ENCODE results near the gene PRXL2A. TPM values are rescaled to one million over a fixed set of nuclear protein-coding genes. Genes with fewer than 3 reads are reported as not detected.

PRXL2A gene
- total RNA-seq, 2 experiments from 2014 or later = not detected

GRCh38 chr10:80455461-80456349, 47.4 kb downstream of the PRXL2A start:
- intact Hi-C loops (cut with micrococcal nuclease; ENCODE audit: unreplicated experiment) = loop anchor here (2.0 to 5.0 kb wide), 3 partner anchors 15 to 268 kb away; no protein-coding TSS in a partner anchor
- H3K4me1 ChIP-seq (ENCODE audit: insufficient read depth, low read length, poor library complexity, severe bottlenecking) = peaks cover 60% of the 10 kb centered on the region
- no peak overlapping the region for H2AFZ ChIP-seq (ENCODE audit: low read length)
- H3K9me2 ChIP-seq (ENCODE audit: insufficient read depth, low read length) = no peaks in the 10 kb centered on the region
- CTCF ChIA-PET (ENCODE audit: unreplicated experiment) = no interaction called here
- H4K20me1 ChIP-seq (ENCODE audit: insufficient read depth, low read length) = peaks cover 12% of the 10 kb centered on the region
- peaks cover 61% of the 10 kb centered on the region for H3K79me2 ChIP-seq (ENCODE audit: insufficient read depth, low read depth, low read length)
- H3K36me3 ChIP-seq (ENCODE audit: insufficient read depth, low read length) = no peaks in the 10 kb centered on the region
- POLR2A ChIA-PET = interaction anchor here (0.5 to 1.9 kb wide), 4 partner anchors 9 to 113 kb away, joined by 3 to 5 read pairs (median 3); no protein-coding TSS in a partner anchor
- no peaks in the 10 kb centered on the region for H3K9me3 ChIP-seq (ENCODE audit: low read length)
- TSS peak; percentile 52 for BruUV-seq (replicated peaks)
- peak overlapping the region; percentile 66 for H3K27ac ChIP-seq (ENCODE audit: low read depth, low read length, poor library complexity, severe bottlenecking)
- H3K4me2 ChIP-seq (ENCODE audit: low read length) = peak overlapping the region; percentile 79
- DNase-seq (ENCODE audit: low spot score) = no peak
- H3K4me3 ChIP-seq (ENCODE audit: low read depth, low read length, poor library complexity, severe bottlenecking) = peak overlapping the region; percentile 92
- TF ChIP-seq EZH2phosphoT487 (IDR thresholded peaks at IDR 0.05; ENCODE audit: borderline replicate concordance, low read depth, low read length) (no peak), CTCF (conservative IDR thresholded peaks at IDR 0.05; ENCODE audit: low read length) (no peak)

GRCh38 chr10:80457554-80458262, 49.4 kb downstream of the PRXL2A start:
- no peak overlapping the region for H3K4me3 ChIP-seq (ENCODE audit: low read depth, low read length, poor library complexity, severe bottlenecking)

More at GRCh38 chr10:80457554-80458262, 49.4 kb downstream of the PRXL2A start:
- Histone ChIP-seq H3K79me2 (ENCODE audit: insufficient read depth, low read depth, low read length) (peaks cover 81% of the 10 kb centered on the region), H3K4me1 (ENCODE audit: insufficient read depth, low read length, poor library complexity, severe bottlenecking) (peaks cover 80% of the 10 kb centered on the region), H4K20me1 (ENCODE audit: insufficient read depth, low read length) (peaks cover 12% of the 10 kb centered on the region), H3K9me2 (ENCODE audit: insufficient read depth, low read length) (no peaks in the 10 kb centered on the region), H3K9me3 (ENCODE audit: low read length) (no peaks in the 10 kb centered on the region), H2AFZ (ENCODE audit: low read length) (no peak overlapping the region), H3K27ac (ENCODE audit: low read depth, low read length, poor library complexity, severe bottlenecking) (peak overlapping the region; percentile 93), H3K4me2 (ENCODE audit: low read length) (peak overlapping the region; percentile 84; the same call in 1 of the 2 replicates), H3K36me3 (ENCODE audit: insufficient read depth, low read length) (no peaks in the 10 kb centered on the region)
- ChIA-PET POLR2A (interaction anchor here (1.1 kb wide), 2 partner anchors 13 to 14 kb away, joined by 3 read pairs; no protein-coding TSS in a partner anchor), CTCF (ENCODE audit: unreplicated experiment) (interaction anchor here (0.9 kb wide), 1 partner anchor 13 kb away, joined by 4 read pairs; no protein-coding TSS in a partner anchor)
- no peak for DNase-seq (ENCODE audit: low spot score)
- TF ChIP-seq CTCF (conservative IDR thresholded peaks at IDR 0.05; ENCODE audit: low read length) (peak; percentile 37; the same call in 1 of the 2 replicates), EZH2phosphoT487 (IDR thresholded peaks at IDR 0.05; ENCODE audit: borderline replicate concordance, low read depth, low read length) (no peak)
- intact Hi-C loops (cut with micrococcal nuclease; ENCODE audit: unreplicated experiment) = loop anchor here (2.0 to 5.0 kb wide), 3 partner anchors 13 to 270 kb away; no protein-coding TSS in a partner anchor
- no TSS peak for BruUV-seq (replicated peaks)
